HepG2 (cell line): Measurements from ENCODE around the gene C20orf204. TPM values are rescaled to one million over a fixed set of nuclear protein-coding genes. Genes with fewer than 3 reads are reported as not detected.

ENCODE experiments used
- IRF2 ChIP-seq: IDR thresholded peaks from 2 replicates; pipeline ENCODE4 v1.6.1; 2018; ENCODE audit warnings: missing genetic modification reagents, missing compliant biosample characterization
- IRX3 ChIP-seq: sonication (generic); formaldehyde crosslinking; IDR thresholded peaks from 2 replicates; pipeline ENCODE4 v1.8.1; 2023; ENCODE audit warnings: mild to moderate bottlenecking, low read depth, missing genetic modification reagents, borderline replicate concordance
- NFIC ChIP-seq: IDR thresholded peaks from 2 replicates; pipeline ENCODE4 v1.6.1; 2012; ENCODE audit warnings: mild to moderate bottlenecking, low read length, inconsistent platforms
- RARG ChIP-seq: sonication (generic); formaldehyde crosslinking; IDR thresholded peaks from 2 replicates; pipeline ENCODE4 v1.4.0; 2020; ENCODE audit warnings: low read depth, mild to moderate bottlenecking, missing genetic modification reagents
- RBM22 ChIP-seq: fragments of 200-400 bp; formaldehyde crosslinking; optimal IDR thresholded peaks from 2 replicates; pipeline ENCODE3; 2017; ENCODE audit warnings: mild to moderate bottlenecking, low read length, moderate library complexity
- SUZ12 ChIP-seq: fragments of 150-350 bp; IDR thresholded peaks from 2 replicates; pipeline ENCODE4 v1.6.1; 2014; ENCODE audit warnings: low read depth, low read length
- ZNF337 ChIP-seq: sonication (generic); formaldehyde crosslinking; IDR thresholded peaks from 2 replicates; pipeline ENCODE4 v1.5.1; 2020; ENCODE audit warnings: missing genetic modification reagents, low read depth, mild to moderate bottlenecking, borderline replicate concordance
- ZNF354B ChIP-seq: sonication (generic); formaldehyde crosslinking; IDR thresholded peaks from 2 replicates; pipeline ENCODE4 v1.8.0; 2022; ENCODE audit warnings: mild to moderate bottlenecking, missing genetic modification reagents
- ZNF790 ChIP-seq: sonication (generic); formaldehyde crosslinking; IDR thresholded peaks from 2 replicates; pipeline ENCODE4 v1.8.0; 2022; ENCODE audit warnings: missing genetic modification reagents, mild to moderate bottlenecking, borderline replicate concordance
- ZSCAN22 ChIP-seq: sonication (generic); formaldehyde crosslinking; IDR thresholded peaks from 2 replicates; pipeline ENCODE4 v1.4.0; 2020; ENCODE audit warnings: mild to moderate bottlenecking, missing genetic modification reagents
- polyA plus RNA-seq, 8 experiments: library from polyadenylated mRNA; depleted of rRNA in 3 of 8; stranded (reverse) in 7 of 8; unstranded in 1 of 8; fragments of >200 nt; fragmentation: Illumina TruSeq in 4 of 8; extraction: Trizol in 4 of 8; gene quantifications; 2 replicates each; pipeline versions ENCODE4 v1.2.1 to v1.2.3, GENCODE V29; 2011 to 2016; ENCODE audit warnings: low read depth in 4 of 8, missing spikeins in 1 of 8, mixed read lengths in 1 of 8; ENCODE audit not compliant: insufficient read depth in 1 of 8
- total RNA-seq, 5 experiments: library from RNA; depleted of rRNA; stranded (reverse); fragments of >200 nt; fragmentation: Illumina TruSeq; extraction: Trizol; gene quantifications; 2 replicates each; pipeline ENCODE4 v1.2.3, GENCODE V29; 2016; ENCODE audit warnings: low read depth in 1 of 5
- TF ChIP-seq, protein P1 (sequence below): sonication (generic); formaldehyde crosslinking; conservative IDR thresholded peaks from 2 replicates; pipeline ENCODE4 v1.8.1; 2023; ENCODE audit warnings: missing genetic modification reagents
- TF ChIP-seq, protein P2 (sequence below): sonication (generic); formaldehyde crosslinking; IDR thresholded peaks from 2 replicates; pipeline ENCODE4 v1.4.0; 2020; ENCODE audit warnings: missing genetic modification reagents, borderline replicate concordance
- TF ChIP-seq, protein P3 (sequence below): sonication (generic); formaldehyde crosslinking; IDR thresholded peaks from 2 replicates; pipeline ENCODE4 v1.4.0; 2020; ENCODE audit warnings: missing genetic modification reagents
- TF ChIP-seq, protein P4 (sequence below): sonication (generic); formaldehyde crosslinking; IDR thresholded peaks from 2 replicates; pipeline ENCODE4 v1.4.0; 2020; ENCODE audit warnings: low read depth, mild to moderate bottlenecking, missing genetic modification reagents
- TF ChIP-seq, protein P5 (sequence below): sonication (generic); formaldehyde crosslinking; IDR thresholded peaks from 2 replicates; pipeline ENCODE4 v1.5.1; 2020; ENCODE audit warnings: missing genetic modification reagents, mild to moderate bottlenecking, borderline replicate concordance

The C20orf204 gene
- total and polyA plus RNA-seq, 2 of the 13 experiments (the other 11 are each of a cell fraction or from before 2014, with no cell fraction given), result 22.1 to 80.0 TPM

DNA sequence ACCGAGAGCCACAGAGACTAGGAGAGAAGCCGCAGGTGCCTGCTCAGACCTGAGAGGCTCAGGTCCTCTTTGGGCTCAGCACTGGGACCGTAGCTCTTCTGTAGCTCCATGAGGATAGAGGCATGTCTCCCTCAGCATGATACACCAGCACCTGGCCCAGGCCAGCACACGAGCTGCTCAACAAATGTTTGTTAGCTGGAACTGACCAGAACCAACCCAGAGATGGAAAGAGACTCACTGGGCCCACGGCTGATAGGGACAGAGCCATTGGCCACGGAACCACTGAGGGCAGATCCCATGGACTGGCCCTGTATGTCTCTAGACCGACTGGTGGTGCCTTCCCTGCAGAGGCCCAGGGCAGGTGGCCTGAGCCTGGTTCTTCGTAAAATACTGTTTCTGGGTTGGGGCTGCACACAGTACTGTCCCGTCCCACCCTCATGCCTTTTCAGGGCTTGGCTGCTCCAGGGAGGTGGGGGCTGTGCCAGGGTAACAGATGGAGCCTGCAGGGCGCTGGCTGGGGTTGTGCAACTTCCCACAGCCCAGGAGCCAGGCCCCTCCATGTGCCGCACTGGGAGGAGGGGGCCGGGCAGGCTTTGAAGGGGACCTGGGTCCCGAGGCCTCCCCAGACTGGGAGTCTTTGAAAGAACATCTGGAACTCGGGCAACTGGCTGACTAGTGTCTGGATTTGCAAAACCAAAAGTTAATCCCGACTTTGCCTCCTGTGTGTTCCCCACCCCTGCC is 5.2 kb downstream of the C20orf204 start (continued):
- TF ChIP-seq RBM22 (peak; percentile 95), NFIC (no peak), IRX3 (CRISPR knock-in tag) (peak; percentile 77; the same call in 1 of the 2 replicates), SUZ12 (no peak), RARG (0 out of 2 replicates have a peak, but pooled peaks have one; percentile 40), ZNF354B (CRISPR knock-in tag) (peak; percentile 76; the same call in 1 of the 2 replicates), IRF2 (CRISPR knock-in tag) (no peak; the same call in 1 of the 2 replicates), ZSCAN22 (0 out of 2 replicates have a peak, but pooled peaks have one; percentile 58), ZNF337 (CRISPR knock-in tag) (no peak; the same call in 1 of the 2 replicates), ZNF790 (CRISPR knock-in tag) (peak; percentile 11; the same call in 1 of the 2 replicates)
- TF ChIP-seq, protein P1, sequence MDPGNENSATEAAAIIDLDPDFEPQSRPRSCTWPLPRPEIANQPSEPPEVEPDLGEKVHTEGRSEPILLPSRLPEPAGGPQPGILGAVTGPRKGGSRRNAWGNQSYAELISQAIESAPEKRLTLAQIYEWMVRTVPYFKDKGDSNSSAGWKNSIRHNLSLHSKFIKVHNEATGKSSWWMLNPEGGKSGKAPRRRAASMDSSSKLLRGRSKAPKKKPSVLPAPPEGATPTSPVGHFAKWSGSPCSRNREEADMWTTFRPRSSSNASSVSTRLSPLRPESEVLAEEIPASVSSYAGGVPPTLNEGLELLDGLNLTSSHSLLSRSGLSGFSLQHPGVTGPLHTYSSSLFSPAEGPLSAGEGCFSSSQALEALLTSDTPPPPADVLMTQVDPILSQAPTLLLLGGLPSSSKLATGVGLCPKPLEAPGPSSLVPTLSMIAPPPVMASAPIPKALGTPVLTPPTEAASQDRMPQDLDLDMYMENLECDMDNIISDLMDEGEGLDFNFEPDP (CRISPR knock-in tag), result peak; percentile 94; the same call in 1 of the 2 replicates
- TF ChIP-seq, protein P2, sequence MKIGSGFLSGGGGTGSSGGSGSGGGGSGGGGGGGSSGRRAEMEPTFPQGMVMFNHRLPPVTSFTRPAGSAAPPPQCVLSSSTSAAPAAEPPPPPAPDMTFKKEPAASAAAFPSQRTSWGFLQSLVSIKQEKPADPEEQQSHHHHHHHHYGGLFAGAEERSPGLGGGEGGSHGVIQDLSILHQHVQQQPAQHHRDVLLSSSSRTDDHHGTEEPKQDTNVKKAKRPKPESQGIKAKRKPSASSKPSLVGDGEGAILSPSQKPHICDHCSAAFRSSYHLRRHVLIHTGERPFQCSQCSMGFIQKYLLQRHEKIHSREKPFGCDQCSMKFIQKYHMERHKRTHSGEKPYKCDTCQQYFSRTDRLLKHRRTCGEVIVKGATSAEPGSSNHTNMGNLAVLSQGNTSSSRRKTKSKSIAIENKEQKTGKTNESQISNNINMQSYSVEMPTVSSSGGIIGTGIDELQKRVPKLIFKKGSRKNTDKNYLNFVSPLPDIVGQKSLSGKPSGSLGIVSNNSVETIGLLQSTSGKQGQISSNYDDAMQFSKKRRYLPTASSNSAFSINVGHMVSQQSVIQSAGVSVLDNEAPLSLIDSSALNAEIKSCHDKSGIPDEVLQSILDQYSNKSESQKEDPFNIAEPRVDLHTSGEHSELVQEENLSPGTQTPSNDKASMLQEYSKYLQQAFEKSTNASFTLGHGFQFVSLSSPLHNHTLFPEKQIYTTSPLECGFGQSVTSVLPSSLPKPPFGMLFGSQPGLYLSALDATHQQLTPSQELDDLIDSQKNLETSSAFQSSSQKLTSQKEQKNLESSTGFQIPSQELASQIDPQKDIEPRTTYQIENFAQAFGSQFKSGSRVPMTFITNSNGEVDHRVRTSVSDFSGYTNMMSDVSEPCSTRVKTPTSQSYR, result peak; percentile 81; the same call in 1 of the 2 replicates
- TF ChIP-seq, protein P3, sequence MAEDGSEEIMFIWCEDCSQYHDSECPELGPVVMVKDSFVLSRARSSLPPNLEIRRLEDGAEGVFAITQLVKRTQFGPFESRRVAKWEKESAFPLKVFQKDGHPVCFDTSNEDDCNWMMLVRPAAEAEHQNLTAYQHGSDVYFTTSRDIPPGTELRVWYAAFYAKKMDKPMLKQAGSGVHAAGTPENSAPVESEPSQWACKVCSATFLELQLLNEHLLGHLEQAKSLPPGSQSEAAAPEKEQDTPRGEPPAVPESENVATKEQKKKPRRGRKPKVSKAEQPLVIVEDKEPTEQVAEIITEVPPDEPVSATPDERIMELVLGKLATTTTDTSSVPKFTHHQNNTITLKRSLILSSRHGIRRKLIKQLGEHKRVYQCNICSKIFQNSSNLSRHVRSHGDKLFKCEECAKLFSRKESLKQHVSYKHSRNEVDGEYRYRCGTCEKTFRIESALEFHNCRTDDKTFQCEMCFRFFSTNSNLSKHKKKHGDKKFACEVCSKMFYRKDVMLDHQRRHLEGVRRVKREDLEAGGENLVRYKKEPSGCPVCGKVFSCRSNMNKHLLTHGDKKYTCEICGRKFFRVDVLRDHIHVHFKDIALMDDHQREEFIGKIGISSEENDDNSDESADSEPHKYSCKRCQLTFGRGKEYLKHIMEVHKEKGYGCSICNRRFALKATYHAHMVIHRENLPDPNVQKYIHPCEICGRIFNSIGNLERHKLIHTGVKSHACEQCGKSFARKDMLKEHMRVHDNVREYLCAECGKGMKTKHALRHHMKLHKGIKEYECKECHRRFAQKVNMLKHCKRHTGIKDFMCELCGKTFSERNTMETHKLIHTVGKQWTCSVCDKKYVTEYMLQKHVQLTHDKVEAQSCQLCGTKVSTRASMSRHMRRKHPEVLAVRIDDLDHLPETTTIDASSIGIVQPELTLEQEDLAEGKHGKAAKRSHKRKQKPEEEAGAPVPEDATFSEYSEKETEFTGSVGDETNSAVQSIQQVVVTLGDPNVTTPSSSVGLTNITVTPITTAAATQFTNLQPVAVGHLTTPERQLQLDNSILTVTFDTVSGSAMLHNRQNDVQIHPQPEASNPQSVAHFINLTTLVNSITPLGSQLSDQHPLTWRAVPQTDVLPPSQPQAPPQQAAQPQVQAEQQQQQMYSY (CRISPR knock-in tag), result 0 out of 2 replicates have a peak, but pooled peaks have one; percentile 49
- TF ChIP-seq, protein P4, sequence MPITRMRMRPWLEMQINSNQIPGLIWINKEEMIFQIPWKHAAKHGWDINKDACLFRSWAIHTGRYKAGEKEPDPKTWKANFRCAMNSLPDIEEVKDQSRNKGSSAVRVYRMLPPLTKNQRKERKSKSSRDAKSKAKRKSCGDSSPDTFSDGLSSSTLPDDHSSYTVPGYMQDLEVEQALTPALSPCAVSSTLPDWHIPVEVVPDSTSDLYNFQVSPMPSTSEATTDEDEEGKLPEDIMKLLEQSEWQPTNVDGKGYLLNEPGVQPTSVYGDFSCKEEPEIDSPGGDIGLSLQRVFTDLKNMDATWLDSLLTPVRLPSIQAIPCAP (CRISPR knock-in tag), result no peak
- TF ChIP-seq, protein P5, sequence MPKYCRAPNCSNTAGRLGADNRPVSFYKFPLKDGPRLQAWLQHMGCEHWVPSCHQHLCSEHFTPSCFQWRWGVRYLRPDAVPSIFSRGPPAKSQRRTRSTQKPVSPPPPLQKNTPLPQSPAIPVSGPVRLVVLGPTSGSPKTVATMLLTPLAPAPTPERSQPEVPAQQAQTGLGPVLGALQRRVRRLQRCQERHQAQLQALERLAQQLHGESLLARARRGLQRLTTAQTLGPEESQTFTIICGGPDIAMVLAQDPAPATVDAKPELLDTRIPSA (CRISPR knock-in tag), result peak; percentile 62; the same call in 1 of the 2 replicates
